Testis (tissue), 3 donors: Measurements from ENCODE around the gene AP1M2. TPM values are rescaled to one million over a fixed set of nuclear protein-coding genes. Genes with fewer than 3 reads are reported as not detected.

Experiments used
- DNase-seq: peaks from one replicate; pipeline ENCODE4 v3.0.0-alpha.2; 2019
- H3K27ac ChIP-seq, 2 donors: fragments of 200-600 bp; sonication (generic); one replicate each; pipeline ENCODE4 v1.5.1; 2019
- H3K27me3 ChIP-seq: fragments of 200-600 bp; sonication (generic); one replicate; pipeline ENCODE4 v1.5.1; 2019
- H3K36me3 ChIP-seq: fragments of 200-600 bp; sonication (generic); one replicate; pipeline ENCODE4 v1.5.1; 2017; ENCODE audit warnings: low read depth; ENCODE audit errors: missing control alignments
- H3K4me1 ChIP-seq: fragments of 200-600 bp; sonication (generic); one replicate; pipeline ENCODE4 v1.5.1; 2019
- H3K4me3 ChIP-seq, 2 donors: fragments of 200-600 bp; sonication (generic); one replicate each; pipeline ENCODE4 v1.5.1; 2017 to 2019
- H3K9me3 ChIP-seq: fragments of 200-600 bp; sonication (generic); one replicate; pipeline ENCODE4 v1.5.1; 2017
- POLR2A ChIP-seq: fragments of 450-650 bp; IDR thresholded peaks from one replicate; pipeline ENCODE4 v1.6.1; 2017; ENCODE audit warnings: antibody characterized with exemption, mild to moderate bottlenecking, moderate library complexity
- whole genome bisulfite sequencing, 2 donors: methylation state at CpG; one replicate each; pipeline ENCODE4 v1.1.5; 2018; 5-methylcytosine and 5-hydroxymethylcytosine counted together
- intact Hi-C: fragments of 100-400 bp; cut with DNase I; formaldehyde crosslinking; loops from one replicate; pipeline ENCODE4 v1.15.1; 2023; ENCODE audit warnings: low total_unique reads
- polyA plus RNA-seq: library from polyadenylated mRNA; stranded (reverse); fragments of 350-450 nt; fragmentation: Illumina TruSeq; extraction: RNeasy Lipid Tissue Mini Kit (QIAGEN cat#74804); gene quantifications from one replicate; pipeline ENCODE4 v1.2.3, GENCODE V29; 2014; ENCODE audit warnings: low read depth, low replicate concordance; ENCODE audit not compliant: insufficient read depth
- total RNA-seq, 2 donors: library from RNA; depleted of rRNA; stranded (reverse); fragments of >200 nt; gene quantifications; one replicate each; pipeline ENCODE4 v1.2.3, GENCODE V29; 2016
- TF ChIP-seq, protein P1 (sequence below), 3 experiments: fragments of 450-650 bp in 2 of 3; fragments of 200-600 bp in 1 of 3; sonication (generic) in 1 of 3; IDR thresholded peaks; one replicate each; pipeline ENCODE4 v1.5.1; 2016 to 2019; ENCODE audit warnings: antibody characterized with exemption in 3 of 3, mild to moderate bottlenecking in 2 of 3, moderate library complexity in 1 of 3

The AP1M2 gene
- total and polyA plus RNA-seq, 3 donors from 2014 or later: 6.9 to 23.3 (median 7.7) TPM

DNA sequence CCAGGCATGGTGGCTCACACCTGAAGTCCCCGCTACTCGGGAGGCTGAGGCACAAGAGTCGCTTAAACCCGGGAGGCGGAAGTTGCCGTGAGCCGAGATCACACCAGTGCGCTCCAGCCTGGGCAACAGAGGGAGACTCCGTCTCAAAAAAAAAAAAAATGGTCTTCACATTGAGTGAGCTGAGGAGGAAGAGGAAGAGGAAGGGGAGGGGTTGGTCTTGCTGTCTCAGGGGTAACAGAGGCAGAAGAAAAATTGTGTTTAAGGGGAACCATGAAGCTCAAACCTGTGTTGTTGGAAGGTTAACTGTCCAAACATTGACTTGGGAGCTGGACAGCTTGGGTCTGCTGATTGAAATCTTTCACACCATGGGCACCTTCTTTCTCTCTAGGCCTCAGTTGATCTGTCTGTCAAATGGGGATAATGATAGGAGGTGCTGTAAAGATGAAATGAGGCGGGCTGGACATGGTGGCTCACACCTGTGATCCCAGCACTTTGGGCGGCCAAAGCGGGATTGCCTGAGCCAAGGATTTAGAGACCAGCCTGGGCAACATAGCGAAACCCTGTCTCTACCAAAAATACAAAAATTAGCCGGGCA is 28.4 kb upstream of the AP1M2 start:
- intact Hi-C loops: no loop called here
- TF ChIP-seq, protein P1, sequence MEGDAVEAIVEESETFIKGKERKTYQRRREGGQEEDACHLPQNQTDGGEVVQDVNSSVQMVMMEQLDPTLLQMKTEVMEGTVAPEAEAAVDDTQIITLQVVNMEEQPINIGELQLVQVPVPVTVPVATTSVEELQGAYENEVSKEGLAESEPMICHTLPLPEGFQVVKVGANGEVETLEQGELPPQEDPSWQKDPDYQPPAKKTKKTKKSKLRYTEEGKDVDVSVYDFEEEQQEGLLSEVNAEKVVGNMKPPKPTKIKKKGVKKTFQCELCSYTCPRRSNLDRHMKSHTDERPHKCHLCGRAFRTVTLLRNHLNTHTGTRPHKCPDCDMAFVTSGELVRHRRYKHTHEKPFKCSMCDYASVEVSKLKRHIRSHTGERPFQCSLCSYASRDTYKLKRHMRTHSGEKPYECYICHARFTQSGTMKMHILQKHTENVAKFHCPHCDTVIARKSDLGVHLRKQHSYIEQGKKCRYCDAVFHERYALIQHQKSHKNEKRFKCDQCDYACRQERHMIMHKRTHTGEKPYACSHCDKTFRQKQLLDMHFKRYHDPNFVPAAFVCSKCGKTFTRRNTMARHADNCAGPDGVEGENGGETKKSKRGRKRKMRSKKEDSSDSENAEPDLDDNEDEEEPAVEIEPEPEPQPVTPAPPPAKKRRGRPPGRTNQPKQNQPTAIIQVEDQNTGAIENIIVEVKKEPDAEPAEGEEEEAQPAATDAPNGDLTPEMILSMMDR (IDR thresholded peaks at IDR 0.05): no peak
- H3K36me3 ChIP-seq: no peaks in the 10 kb centered on the region
- H3K4me3 ChIP-seq: no peak overlapping the region
- no peaks in the 10 kb centered on the region for H3K9me3 ChIP-seq
- no peaks in the 10 kb centered on the region for H3K27me3 ChIP-seq
- DNase-seq: no peak
- peaks cover 41% of the 10 kb centered on the region for H3K4me1 ChIP-seq
- H3K27ac ChIP-seq: peak overlapping the region in 1 of 2 donors; percentile 75
- 90 to 98% methylated on average over 14 of the region's 14 CpGs for WGBS, 2 donors

- no peak for TF ChIP-seq POLR2A
- TF ChIP-seq, protein P1 (IDR thresholded peaks at IDR 0.05): no peak
- Histone ChIP-seq H3K4me3 (no peak overlapping the region), H3K9me3 (no peaks in the 10 kb centered on the region), H3K27ac (peak overlapping the region; percentile 59 to 72), H3K36me3 (no peaks in the 10 kb centered on the region), H3K27me3 (no peaks in the 10 kb centered on the region), H3K4me1 (peaks cover 37% of the 10 kb centered on the region)
- 42 to 53% methylated on average over 9 to 15 of the region's 15 CpGs for WGBS, 2 donors
- intact Hi-C loops: no loop called here
- DNase-seq: peak; percentile 94
Measured at GRCh38 chr19:10612499-10613119, 25.5 kb upstream of the AP1M2 start.

GRCh38 chr19:10611907-10612306 is 24.8 kb upstream of the AP1M2 start:
- Histone ChIP-seq H3K36me3 (no peaks in the 10 kb centered on the region), H3K9me3 (no peaks in the 10 kb centered on the region), H3K4me1 (peaks cover 31% of the 10 kb centered on the region), H3K27me3 (no peaks in the 10 kb centered on the region), H3K27ac (peak overlapping the region; percentile 59 to 72), H3K4me3 (no peak overlapping the region)
- DNase-seq: no peak
- WGBS, 2 donors: 60 to 64% methylated on average over 5 of the region's 5 CpGs
- intact Hi-C loops: no loop called here
- TF ChIP-seq, protein P1 (IDR thresholded peaks at IDR 0.05): no peak
- no peak for TF ChIP-seq POLR2A

DNA sequence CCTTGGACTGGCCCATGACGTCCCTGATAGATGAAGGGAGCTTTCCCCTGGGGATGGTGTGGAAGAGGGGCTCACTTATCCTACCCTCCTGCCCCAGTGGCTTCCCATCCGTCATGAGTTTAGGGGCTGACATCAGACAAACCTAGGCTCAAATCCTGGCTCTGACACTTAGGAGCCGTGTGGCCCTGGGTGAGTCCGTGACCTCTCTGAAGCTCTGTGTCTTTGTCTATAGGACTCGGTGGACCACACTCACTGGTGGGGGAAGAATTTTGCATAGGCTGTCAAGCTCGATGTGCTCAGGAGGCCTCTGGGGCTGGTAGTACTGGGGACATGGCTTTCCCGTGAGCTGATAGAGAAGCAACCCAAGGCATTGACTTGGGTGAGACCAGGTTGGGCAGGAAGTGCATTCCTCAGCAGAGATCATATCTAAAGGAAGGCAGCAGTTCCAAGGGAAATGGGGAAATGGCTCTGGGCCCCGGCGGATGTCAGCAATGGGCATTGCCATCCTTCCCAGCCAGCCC is 17.4 kb upstream of the AP1M2 start:
- no peak for DNase-seq
- TF ChIP-seq POLR2A: no peak
- TF ChIP-seq, protein P1 (IDR thresholded peaks at IDR 0.05): no peak
- H3K9me3 ChIP-seq: no peaks in the 10 kb centered on the region
- no peaks in the 10 kb centered on the region for H3K36me3 ChIP-seq
- H3K4me1 ChIP-seq: peaks cover 21% of the 10 kb centered on the region
- H3K27ac ChIP-seq: peak overlapping the region; percentile 94 to 95
- 74 to 82% methylated on average over 4 to 9 of the region's 9 CpGs for WGBS, 2 donors
- H3K27me3 ChIP-seq: no peaks in the 10 kb centered on the region
- no peak overlapping the region for H3K4me3 ChIP-seq
- intact Hi-C loops: no loop called here
